HepG2 (cell line): Measurements from ENCODE around the gene SHPK. TPM values are rescaled to one million over a fixed set of nuclear protein-coding genes. Genes with fewer than 3 reads are reported as not detected.

ENCODE experiments used
- ATAC-seq: fragments of 200-7000 bp; cut with Tn5 transposase; 3 replicates; pipeline ENCODE4 v1.9.1; 2020; ENCODE audit warnings: mild to moderate bottlenecking, moderate library complexity
- BruUV-seq: library from RNA; stranded (reverse); fragments of 400-500 nt; replicated peaks from 2 replicates; lab custom pipeline; 2021; lab: Mats Ljungman, UMichigan
- CTCF ChIA-PET: fragments of 300-600 bp; formaldehyde crosslinking; extraction: SDS; loops from one replicate; lab custom pipeline; 2021; ENCODE audit warnings: low total read pairs, inconsistent platforms, low intra/inter-chr PET ratio; lab: Yijun Ruan, JAX
- POLR2A ChIA-PET: fragments of 350-600 bp; sonication (Branson Sonifier 250); formaldehyde crosslinking; loops from one replicate; lab custom pipeline; 2020; ENCODE audit warnings: antibody characterized with exemption, inconsistent platforms; lab: Yijun Ruan, JAX
- DNase-seq: peaks from one replicate; pipeline ENCODE4 v3.0.0-alpha.2; 2015; ENCODE audit warnings: low spot score
- FAIRE-seq: peaks from 3 replicates; lab custom pipeline; 2011; peaks lifted over from hg19 to GRCh38; lab: Jason Lieb, UNC
- H2AFZ ChIP-seq: one replicate; pipeline ENCODE4 v1.6.1; 2011; ENCODE audit warnings: low read length, inconsistent platforms
- H3K27ac ChIP-seq: fragments of 300-600 bp; 3 replicates; pipeline ENCODE4 v1.8.0; 2011; ENCODE audit warnings: mixed run types, mild to moderate bottlenecking, mixed read lengths, low read length, inconsistent platforms; ENCODE audit not compliant: insufficient read depth; ENCODE audit errors: extremely low read length
- H3K27me3 ChIP-seq, 2 experiments: fragments of 200-600 bp in 1 of 2; 2 replicates in 1 of 2; 3 replicates in 1 of 2; pipeline versions ENCODE4 v1.6.0 to v1.8.0; 2011; ENCODE audit warnings: low read length in 2 of 2, mild to moderate bottlenecking in 2 of 2, moderate library complexity in 2 of 2, inconsistent platforms in 1 of 2; ENCODE audit not compliant: insufficient read depth in 2 of 2, control insufficient read depth in 1 of 2
- H3K36me3 ChIP-seq, 2 experiments: fragments of 200-600 bp in 1 of 2; replicated peaks in 1 of 2; 2 replicates in 1 of 2; 3 replicates in 1 of 2; pipeline versions ENCODE4 v1.5.1 to v1.8.0; 2011; ENCODE audit warnings: low read length in 2 of 2, inconsistent platforms in 1 of 2; ENCODE audit not compliant: insufficient read depth in 2 of 2, control insufficient read depth in 1 of 2
- H3K4me1 ChIP-seq: 2 replicates; pipeline ENCODE4 v1.5.1; 2012; ENCODE audit warnings: low read length, inconsistent platforms; ENCODE audit not compliant: insufficient read depth
- H3K4me2 ChIP-seq: 2 replicates; pipeline ENCODE4 v1.6.0; 2011; ENCODE audit warnings: low read depth, low read length, inconsistent platforms
- H3K4me3 ChIP-seq, 3 experiments: fragments of 200-600 bp in 1 of 3; sonication (generic), shearing (Covaris generic) in 1 of 3; replicated peaks in 1 of 3; 2 replicates each; pipeline ENCODE4 v1.5.1; 2011 to 2016; ENCODE audit warnings: low read length in 3 of 3, inconsistent platforms in 2 of 3, low read depth in 2 of 3, mild to moderate bottlenecking in 2 of 3, control low read depth in 1 of 3, mixed read lengths in 1 of 3; ENCODE audit not compliant: insufficient read depth in 1 of 3
- H3K79me2 ChIP-seq: one replicate; pipeline ENCODE4 v1.6.1; 2011; ENCODE audit warnings: low read length, inconsistent platforms; ENCODE audit not compliant: insufficient read depth
- H3K9ac ChIP-seq: 2 replicates; pipeline ENCODE4 v1.6.0; 2011; ENCODE audit warnings: mild to moderate bottlenecking, low read depth, low read length, inconsistent platforms; ENCODE audit not compliant: insufficient read depth
- H3K9me3 ChIP-seq: 2 replicates; pipeline ENCODE4 v1.5.1; 2012; ENCODE audit warnings: mild to moderate bottlenecking, low read length
- H4K20me1 ChIP-seq: 2 replicates; pipeline ENCODE4 v1.6.0; 2011; ENCODE audit warnings: inconsistent platforms, mild to moderate bottlenecking, low read length, moderate library complexity; ENCODE audit not compliant: insufficient read depth
- CREM ChIP-seq, 2 experiments: sonication (generic) in 1 of 2; formaldehyde crosslinking in 1 of 2; IDR thresholded peaks; 2 replicates each; pipeline versions ENCODE4 v1.4.0 to v1.6.1; 2016 to 2020; ENCODE audit warnings: antibody characterized with exemption in 1 of 2, mild to moderate bottlenecking in 1 of 2, missing genetic modification reagents in 1 of 2
- ETV5 ChIP-seq: IDR thresholded peaks from 2 replicates; pipeline ENCODE4 v1.6.1; 2018; ENCODE audit warnings: missing biosample characterization, missing genetic modification reagents, inconsistent platforms, borderline replicate concordance
- HNF4G ChIP-seq, 2 experiments: sonication (generic) in 1 of 2; formaldehyde crosslinking in 1 of 2; IDR thresholded peaks; 2 replicates each; pipeline versions ENCODE4 v1.4.0 to v1.6.1; 2011 to 2020; ENCODE audit warnings: borderline replicate concordance in 2 of 2, low read depth in 2 of 2, mild to moderate bottlenecking in 2 of 2, low read length in 1 of 2, missing genetic modification reagents in 1 of 2, moderate library complexity in 1 of 2
- KLF12 ChIP-seq: sonication (generic); formaldehyde crosslinking; IDR thresholded peaks from 2 replicates; pipeline ENCODE4 v1.4.0; 2020; ENCODE audit warnings: missing genetic modification reagents, borderline replicate concordance
- KLF9 ChIP-seq: IDR thresholded peaks from 2 replicates; pipeline ENCODE4 v1.6.1; 2016; ENCODE audit warnings: low read depth
- MYNN ChIP-seq: sonication (generic); formaldehyde crosslinking; IDR thresholded peaks from 2 replicates; pipeline ENCODE4 v1.4.0; 2020; ENCODE audit warnings: mild to moderate bottlenecking, low read depth, missing genetic modification reagents
- NR2F1 ChIP-seq, 2 experiments: fragments of 450-650 bp in 1 of 2; formaldehyde crosslinking in 1 of 2; IDR thresholded peaks; 2 replicates each; pipeline versions ENCODE4 v1.5.0 to v1.6.1; 2016 to 2020; ENCODE audit warnings: mild to moderate bottlenecking in 1 of 2, missing compliant biosample characterization in 1 of 2, missing genetic modification reagents in 1 of 2, moderate library complexity in 1 of 2
- RXRB ChIP-seq: IDR thresholded peaks from 2 replicates; pipeline ENCODE4 v1.6.1; 2016; ENCODE audit warnings: borderline replicate concordance, missing genetic modification reagents, missing compliant biosample characterization
- ZBTB21 ChIP-seq: sonication (generic); formaldehyde crosslinking; IDR thresholded peaks from 2 replicates; pipeline ENCODE4 v1.4.0; 2020; ENCODE audit warnings: missing genetic modification reagents
- ZEB1 ChIP-seq: IDR thresholded peaks from 2 replicates; pipeline ENCODE4 v1.6.1; 2012; ENCODE audit warnings: mild to moderate bottlenecking, low read depth, inconsistent platforms; ENCODE audit not compliant: insufficient replicate concordance
- ZFP36 ChIP-seq: fragments of 150-350 bp; IDR thresholded peaks from 2 replicates; pipeline ENCODE4 v1.6.1; 2018; ENCODE audit warnings: borderline replicate concordance, low read length, low read depth; ENCODE audit not compliant: partially characterized antibody
- ZNF136 ChIP-seq: sonication (generic); formaldehyde crosslinking; IDR thresholded peaks from 2 replicates; pipeline ENCODE4 v1.8.1; 2022; ENCODE audit warnings: low read depth, mild to moderate bottlenecking, moderate library complexity, missing genetic modification reagents
- ZNF432 ChIP-seq: sonication (generic); formaldehyde crosslinking; IDR thresholded peaks from 2 replicates; pipeline ENCODE4 v1.5.0; 2020; ENCODE audit warnings: missing genetic modification reagents, mild to moderate bottlenecking, borderline replicate concordance
- ZNF530 ChIP-seq: sonication (generic); formaldehyde crosslinking; IDR thresholded peaks from 2 replicates; pipeline ENCODE4 v1.5.0; 2020; ENCODE audit warnings: low read depth, mild to moderate bottlenecking, missing genetic modification reagents
- ZNF572 ChIP-seq: sonication (generic); formaldehyde crosslinking; IDR thresholded peaks from 2 replicates; pipeline ENCODE4 v1.5.1; 2020; ENCODE audit warnings: mild to moderate bottlenecking, missing genetic modification reagents
- ZNF720 ChIP-seq: sonication (generic); formaldehyde crosslinking; IDR thresholded peaks from 2 replicates; pipeline ENCODE4 v1.4.0; 2020; ENCODE audit warnings: missing genetic modification reagents
- ZSCAN31 ChIP-seq: sonication (generic); formaldehyde crosslinking; IDR thresholded peaks from 2 replicates; pipeline ENCODE4 v1.5.0; 2020; ENCODE audit warnings: low read depth, mild to moderate bottlenecking, missing genetic modification reagents
- WGBS: methylation state at CpG from one replicate; pipeline ENCODE4 v1.1.6; 2017; ENCODE audit warnings: low lambda C conversion rate; 5-methylcytosine and 5-hydroxymethylcytosine counted together
- in situ Hi-C: cut with HindIII; loops from 2 replicates; pipeline ENCODE4 v1.10.0; 2017; ENCODE audit warnings: low pct_unique_long_range_greater_than_20kb; ENCODE audit not compliant: extremely low pct_ligation_motif_present
- intact Hi-C: fragments of 100-400 bp; cut with micrococcal nuclease; formaldehyde crosslinking; loops from one replicate; pipeline ENCODE4 v1.10.0; 2022; ENCODE audit not compliant: unreplicated experiment
- polyA plus RNA-seq, 8 experiments: library from polyadenylated mRNA; depleted of rRNA in 3 of 8; stranded (reverse) in 7 of 8; unstranded in 1 of 8; fragments of >200 nt; fragmentation: Illumina TruSeq in 4 of 8; extraction: Trizol in 4 of 8; gene quantifications; 2 replicates each; pipeline versions ENCODE4 v1.2.1 to v1.2.3, GENCODE V29; 2011 to 2016; ENCODE audit warnings: low read depth in 4 of 8, missing spikeins in 1 of 8, mixed read lengths in 1 of 8; ENCODE audit not compliant: insufficient read depth in 1 of 8
- total RNA-seq, 5 experiments: library from RNA; depleted of rRNA; stranded (reverse); fragments of >200 nt; fragmentation: Illumina TruSeq; extraction: Trizol; gene quantifications; 2 replicates each; pipeline ENCODE4 v1.2.3, GENCODE V29; 2016; ENCODE audit warnings: low read depth in 1 of 5
- TF ChIP-seq, protein P1 (sequence below): sonication (generic); formaldehyde crosslinking; IDR thresholded peaks from 2 replicates; pipeline ENCODE4 v1.9.0; 2021; ENCODE audit warnings: missing genetic modification reagents, mild to moderate bottlenecking, borderline replicate concordance
- TF ChIP-seq, protein P2 (sequence below): sonication (generic); formaldehyde crosslinking; IDR thresholded peaks from 2 replicates; pipeline ENCODE4 v1.9.0; 2021; ENCODE audit warnings: missing genetic modification reagents, borderline replicate concordance
- TF ChIP-seq, protein P3 (sequence below): sonication (generic); formaldehyde crosslinking; IDR thresholded peaks from 2 replicates; pipeline ENCODE4 v1.5.0; 2020; ENCODE audit warnings: mild to moderate bottlenecking, missing genetic modification reagents, moderate library complexity

SHPK gene
- total and polyA plus RNA-seq, 2 of the 13 experiments (the other 11 are each of a cell fraction or from before 2014, with no cell fraction given) = 16.2 to 30.9 TPM

DNA sequence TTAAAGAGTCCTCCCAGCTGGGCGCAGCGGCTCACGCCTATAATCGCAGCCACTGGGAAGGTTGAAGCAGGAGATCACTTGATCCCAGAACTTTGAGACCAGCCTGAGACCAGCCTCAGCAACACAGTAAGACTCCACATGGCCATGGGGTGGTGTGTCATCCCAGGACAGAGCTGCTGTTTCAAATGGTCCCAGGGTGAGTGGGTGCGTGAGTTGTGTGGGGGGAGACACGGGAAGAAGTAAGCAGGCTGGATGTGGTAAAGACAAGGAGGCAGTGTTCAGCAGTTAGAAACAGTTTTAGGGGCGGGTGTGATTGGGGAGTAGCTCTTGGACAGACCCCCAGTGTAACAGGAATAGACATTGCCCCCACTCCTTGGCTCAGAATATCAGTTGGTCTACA is 3.8 kb downstream of the SHPK start (continued):
- TF ChIP-seq, protein P1, sequence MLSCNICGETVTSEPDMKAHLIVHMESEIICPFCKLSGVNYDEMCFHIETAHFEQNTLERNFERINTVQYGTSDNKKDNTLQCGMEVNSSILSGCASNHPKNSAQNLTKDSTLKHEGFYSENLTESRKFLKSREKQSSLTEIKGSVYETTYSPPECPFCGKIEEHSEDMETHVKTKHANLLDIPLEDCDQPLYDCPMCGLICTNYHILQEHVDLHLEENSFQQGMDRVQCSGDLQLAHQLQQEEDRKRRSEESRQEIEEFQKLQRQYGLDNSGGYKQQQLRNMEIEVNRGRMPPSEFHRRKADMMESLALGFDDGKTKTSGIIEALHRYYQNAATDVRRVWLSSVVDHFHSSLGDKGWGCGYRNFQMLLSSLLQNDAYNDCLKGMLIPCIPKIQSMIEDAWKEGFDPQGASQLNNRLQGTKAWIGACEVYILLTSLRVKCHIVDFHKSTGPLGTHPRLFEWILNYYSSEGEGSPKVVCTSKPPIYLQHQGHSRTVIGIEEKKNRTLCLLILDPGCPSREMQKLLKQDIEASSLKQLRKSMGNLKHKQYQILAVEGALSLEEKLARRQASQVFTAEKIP (CRISPR knock-in tag) = no peak
- no peak for TF ChIP-seq HNF4G (IDR thresholded peaks at IDR 0.05; ENCODE audit: borderline replicate concordance, low read depth, low read length)
- no peak for TF ChIP-seq HNF4G (CRISPR knock-in tag; IDR thresholded peaks at IDR 0.05; ENCODE audit: borderline replicate concordance, low read depth)
- TF ChIP-seq CREM (IDR thresholded peaks at IDR 0.05) = no peak
- no peak for TF ChIP-seq CREM (CRISPR knock-in tag; IDR thresholded peaks at IDR 0.05)
- TF ChIP-seq KLF12 = no peak
- TF ChIP-seq ZNF530 (CRISPR knock-in tag) = no peak

DNA sequence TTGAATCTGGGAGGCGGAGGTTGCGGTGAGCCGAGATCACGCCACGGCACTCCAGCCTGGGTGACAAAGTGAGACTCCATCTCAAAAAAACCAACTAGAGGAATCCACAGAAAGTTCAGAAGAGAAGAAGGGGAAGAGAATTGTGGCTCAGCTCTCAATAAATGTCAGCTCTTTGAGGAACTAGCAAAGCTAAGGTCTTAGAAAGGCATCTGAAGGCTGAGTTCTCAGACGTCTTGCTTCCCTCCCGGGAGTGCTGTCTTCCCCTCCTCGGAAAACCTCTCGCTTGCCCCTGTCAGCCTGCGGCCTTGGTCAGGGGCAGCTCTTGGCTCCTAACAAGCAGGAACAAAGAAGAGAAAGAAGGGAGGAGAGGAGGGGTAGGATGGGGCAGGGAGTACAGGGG is 5.3 kb downstream of the SHPK start:
- H3K36me3 ChIP-seq = peaks cover 24 to 54% of the 10 kb centered on the region in 2 experiments; a peak in 4 of 5 replicates
- peaks cover 19% of the 10 kb centered on the region for H4K20me1 ChIP-seq
- H3K9me3 ChIP-seq = no peaks in the 10 kb centered on the region
- no peak for FAIRE-seq
- BruUV-seq = no TSS peak
- ChIA-PET CTCF (no interaction called here), POLR2A (no interaction called here)
- no peak overlapping the region for H3K27ac ChIP-seq
- peaks cover 28% of the 10 kb centered on the region for H3K79me2 ChIP-seq
- no peak overlapping the region for H3K4me2 ChIP-seq
- intact Hi-C loops = no loop called here
- WGBS = 97% methylated on average over 10 of the region's 10 CpGs
- no peak overlapping the region for H3K9ac ChIP-seq
- no peak overlapping the region for H2AFZ ChIP-seq
- in situ Hi-C loops = no loop called here
- peaks cover 32% of the 10 kb centered on the region for H3K4me1 ChIP-seq
- ATAC-seq = no peak
- no peak overlapping the region for H3K4me3 ChIP-seq
- no peak for DNase-seq
- H3K27me3 ChIP-seq = no peaks in the 10 kb centered on the region
- TF ChIP-seq KLF9 (CRISPR knock-in tag) (no peak), ZSCAN31 (no peak), RXRB (CRISPR knock-in tag) (no peak), ZEB1 (no peak), ZFP36 (no peak), ZBTB21 (CRISPR knock-in tag) (no peak), ZNF572 (no peak), ZNF432 (CRISPR knock-in tag) (no peak), ZNF720 (CRISPR knock-in tag) (no peak), NR2F1 (CRISPR knock-in tag; IDR thresholded peaks at IDR 0.05) (no peak), MYNN (CRISPR knock-in tag) (no peak), ZNF136 (no peak), ETV5 (no peak)
- TF ChIP-seq, protein P2, sequence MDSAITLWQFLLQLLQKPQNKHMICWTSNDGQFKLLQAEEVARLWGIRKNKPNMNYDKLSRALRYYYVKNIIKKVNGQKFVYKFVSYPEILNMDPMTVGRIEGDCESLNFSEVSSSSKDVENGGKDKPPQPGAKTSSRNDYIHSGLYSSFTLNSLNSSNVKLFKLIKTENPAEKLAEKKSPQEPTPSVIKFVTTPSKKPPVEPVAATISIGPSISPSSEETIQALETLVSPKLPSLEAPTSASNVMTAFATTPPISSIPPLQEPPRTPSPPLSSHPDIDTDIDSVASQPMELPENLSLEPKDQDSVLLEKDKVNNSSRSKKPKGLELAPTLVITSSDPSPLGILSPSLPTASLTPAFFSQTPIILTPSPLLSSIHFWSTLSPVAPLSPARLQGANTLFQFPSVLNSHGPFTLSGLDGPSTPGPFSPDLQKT (CRISPR knock-in tag) = no peak
- TF ChIP-seq, protein P3, sequence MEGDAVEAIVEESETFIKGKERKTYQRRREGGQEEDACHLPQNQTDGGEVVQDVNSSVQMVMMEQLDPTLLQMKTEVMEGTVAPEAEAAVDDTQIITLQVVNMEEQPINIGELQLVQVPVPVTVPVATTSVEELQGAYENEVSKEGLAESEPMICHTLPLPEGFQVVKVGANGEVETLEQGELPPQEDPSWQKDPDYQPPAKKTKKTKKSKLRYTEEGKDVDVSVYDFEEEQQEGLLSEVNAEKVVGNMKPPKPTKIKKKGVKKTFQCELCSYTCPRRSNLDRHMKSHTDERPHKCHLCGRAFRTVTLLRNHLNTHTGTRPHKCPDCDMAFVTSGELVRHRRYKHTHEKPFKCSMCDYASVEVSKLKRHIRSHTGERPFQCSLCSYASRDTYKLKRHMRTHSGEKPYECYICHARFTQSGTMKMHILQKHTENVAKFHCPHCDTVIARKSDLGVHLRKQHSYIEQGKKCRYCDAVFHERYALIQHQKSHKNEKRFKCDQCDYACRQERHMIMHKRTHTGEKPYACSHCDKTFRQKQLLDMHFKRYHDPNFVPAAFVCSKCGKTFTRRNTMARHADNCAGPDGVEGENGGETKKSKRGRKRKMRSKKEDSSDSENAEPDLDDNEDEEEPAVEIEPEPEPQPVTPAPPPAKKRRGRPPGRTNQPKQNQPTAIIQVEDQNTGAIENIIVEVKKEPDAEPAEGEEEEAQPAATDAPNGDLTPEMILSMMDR (CRISPR knock-in tag) = no peak
